ENCODE measurements around the gene PHF2. TPM values are rescaled to one million over a fixed set of nuclear protein-coding genes. Genes with fewer than 3 reads are reported as not detected.

The PHF2 gene
- total RNA-seq, 1 experiment from 2014 or later, result 26.3 TPM

- no peaks in the 10 kb centered on the region for H3F3A ChIP-seq (ENCODE audit: insufficient read depth, low read depth)
- no TSS peak for BruUV-seq (replicated peaks)
- no peaks in the 10 kb centered on the region for H3K27me3 ChIP-seq (ENCODE audit: insufficient read depth, low read depth)
- H3K9me3 ChIP-seq (ENCODE audit: insufficient read depth, low read depth), result no peaks in the 10 kb centered on the region
- CTCF ChIA-PET, result no interaction called here
- H3K9me2 ChIP-seq (ENCODE audit: insufficient read depth), result no peaks in the 10 kb centered on the region
- H3K27ac ChIP-seq, result no peak overlapping the region
- no peaks in the 10 kb centered on the region for H4K20me1 ChIP-seq (ENCODE audit: insufficient read depth)
- no peaks in the 10 kb centered on the region for H3K79me2 ChIP-seq (ENCODE audit: low read depth)
- no peak overlapping the region for H3K4me3 ChIP-seq
- no peak for DNase-seq
- no peak overlapping the region for H3K4me2 ChIP-seq
- POLR2A ChIA-PET (ENCODE audit: unreplicated experiment), result no interaction called here
- no peak overlapping the region for H2AFZ ChIP-seq
- intact Hi-C loops (cut with micrococcal nuclease; ENCODE audit: unreplicated experiment), result no loop called here
- no peaks in the 10 kb centered on the region for H3K4me1 ChIP-seq (replicated peaks; ENCODE audit: insufficient read depth)
- H3K36me3 ChIP-seq (ENCODE audit: low read depth), result no peaks in the 10 kb centered on the region
- TF ChIP-seq EZH2 (IDR thresholded peaks at IDR 0.05; ENCODE audit: low read depth), result no peak
- no peak for TF ChIP-seq CTCF (conservative IDR thresholded peaks at IDR 0.05)
Observed at GRCh38 chr9:93659044-93659836, 82.9 kb downstream of the PHF2 start.

GRCh38 chr9:93659837-93660177, 83.4 kb downstream of the PHF2 start:
- no TSS peak for BruUV-seq (replicated peaks)
- CTCF ChIA-PET, result no interaction called here
- H3F3A ChIP-seq (ENCODE audit: insufficient read depth, low read depth), result no peaks in the 10 kb centered on the region
- H3K9me2 ChIP-seq (ENCODE audit: insufficient read depth), result no peaks in the 10 kb centered on the region
- H3K36me3 ChIP-seq (ENCODE audit: low read depth), result no peaks in the 10 kb centered on the region
- POLR2A ChIA-PET (ENCODE audit: unreplicated experiment), result no interaction called here
- TF ChIP-seq CTCF (conservative IDR thresholded peaks at IDR 0.05) (no peak), EZH2 (IDR thresholded peaks at IDR 0.05; ENCODE audit: low read depth) (no peak)
- H4K20me1 ChIP-seq (ENCODE audit: insufficient read depth), result no peaks in the 10 kb centered on the region
- no peaks in the 10 kb centered on the region for H3K27me3 ChIP-seq (ENCODE audit: insufficient read depth, low read depth)
- intact Hi-C loops (cut with micrococcal nuclease; ENCODE audit: unreplicated experiment), result no loop called here
- DNase-seq, result no peak
- H3K27ac ChIP-seq, result no peak overlapping the region
- no peak overlapping the region for H3K4me2 ChIP-seq
- H2AFZ ChIP-seq, result no peak overlapping the region
- no peaks in the 10 kb centered on the region for H3K4me1 ChIP-seq (replicated peaks; ENCODE audit: insufficient read depth)
- no peaks in the 10 kb centered on the region for H3K79me2 ChIP-seq (ENCODE audit: low read depth)
- H3K4me3 ChIP-seq, result no peak overlapping the region
- no peaks in the 10 kb centered on the region for H3K9me3 ChIP-seq (ENCODE audit: insufficient read depth, low read depth)

GRCh38 chr9:93660352-93661046, 84.1 kb downstream of the PHF2 start:
- H3K4me1 ChIP-seq (replicated peaks; ENCODE audit: insufficient read depth), result no peaks in the 10 kb centered on the region
- H4K20me1 ChIP-seq (ENCODE audit: insufficient read depth), result no peaks in the 10 kb centered on the region
- ChIA-PET POLR2A (ENCODE audit: unreplicated experiment) (no interaction called here), CTCF (no interaction called here)
- H3K27me3 ChIP-seq (ENCODE audit: insufficient read depth, low read depth), result no peaks in the 10 kb centered on the region
- H3F3A ChIP-seq (ENCODE audit: insufficient read depth, low read depth), result no peaks in the 10 kb centered on the region
- BruUV-seq (replicated peaks), result no TSS peak
- H3K79me2 ChIP-seq (ENCODE audit: low read depth), result no peaks in the 10 kb centered on the region
- no peaks in the 10 kb centered on the region for H3K36me3 ChIP-seq (ENCODE audit: low read depth)
- H3K4me3 ChIP-seq, result no peak overlapping the region
- TF ChIP-seq EZH2 (IDR thresholded peaks at IDR 0.05; ENCODE audit: low read depth) (no peak), CTCF (conservative IDR thresholded peaks at IDR 0.05) (no peak)
- DNase-seq, result no peak
- H3K27ac ChIP-seq, result no peak overlapping the region
- H3K9me2 ChIP-seq (ENCODE audit: insufficient read depth), result no peaks in the 10 kb centered on the region
- H3K9me3 ChIP-seq (ENCODE audit: insufficient read depth, low read depth), result no peaks in the 10 kb centered on the region
- H3K4me2 ChIP-seq, result no peak overlapping the region
- H2AFZ ChIP-seq, result no peak overlapping the region
- intact Hi-C loops (cut with micrococcal nuclease; ENCODE audit: unreplicated experiment), result no loop called here
